Thymus (tissue), 11 donors: Measurements from ENCODE around the gene MADD. TPM values are rescaled to one million over a fixed set of nuclear protein-coding genes. Genes with fewer than 3 reads are reported as not detected.
A peak's percentile ranks its signal among the peaks of the same experiment; 100 is the strongest.

Source experiments
- DNase-seq, 9 donors: peaks; one replicate each; pipeline ENCODE4 v3.0.0-alpha.2; 2013; ENCODE audit warnings: low spot score in 9 of 9, low read depth in 6 of 9, missing footprints in 1 of 9
- H3K27ac ChIP-seq, 2 donors: one replicate each; pipeline ENCODE4 v1.5.1; 2013; ENCODE audit warnings: control low read depth in 1 of 2, low read depth in 1 of 2, low read length in 1 of 2, mild to moderate bottlenecking in 1 of 2, moderate library complexity in 1 of 2
- H3K27me3 ChIP-seq, 2 donors: one replicate each; pipeline ENCODE4 v1.5.1; 2013; ENCODE audit warnings: low read length in 1 of 2; ENCODE audit not compliant: control insufficient read depth in 2 of 2, insufficient read depth in 1 of 2
- H3K36me3 ChIP-seq, 2 donors: one replicate each; pipeline ENCODE4 v1.5.1; 2013; ENCODE audit warnings: low read length in 1 of 2, mild to moderate bottlenecking in 1 of 2, moderate library complexity in 1 of 2; ENCODE audit not compliant: control insufficient read depth in 2 of 2, insufficient read depth in 2 of 2
- H3K4me1 ChIP-seq, 2 donors: one replicate each; pipeline ENCODE4 v1.5.1; 2013; ENCODE audit warnings: low read length in 2 of 2; ENCODE audit not compliant: control insufficient read depth in 2 of 2, insufficient read depth in 2 of 2
- H3K4me3 ChIP-seq, 2 donors: one replicate each; pipeline ENCODE4 v1.5.1; 2013; ENCODE audit warnings: low read length in 2 of 2, control low read depth in 1 of 2, mild to moderate bottlenecking in 1 of 2
- H3K9me3 ChIP-seq, 2 donors: one replicate each; pipeline ENCODE4 v1.5.1; 2013; ENCODE audit warnings: low read length in 1 of 2, mild to moderate bottlenecking in 1 of 2; ENCODE audit not compliant: control insufficient read depth in 2 of 2, insufficient read depth in 1 of 2
- WGBS: extraction: QIAGEN DNeasy Blood & Tissue Kit; methylation state at CpG from one replicate; pipeline ENCODE4 v1.1.7; 2013; 5-methylcytosine and 5-hydroxymethylcytosine counted together
- polyA plus RNA-seq: library from polyadenylated mRNA; stranded (reverse); fragments of 200-250 nt; gene quantifications from one replicate; pipeline ENCODE4 v1.2.3, GENCODE V29; 2013
- total RNA-seq: library from RNA; stranded (reverse); fragments of 120-200 nt; gene quantifications from one replicate; pipeline ENCODE4 v1.2.4, GENCODE V29; 2013
- donor health status: healthy.

MADD gene
- total and polyA plus RNA-seq, 2 donors, result 17.0 to 26.0 TPM

DNA sequence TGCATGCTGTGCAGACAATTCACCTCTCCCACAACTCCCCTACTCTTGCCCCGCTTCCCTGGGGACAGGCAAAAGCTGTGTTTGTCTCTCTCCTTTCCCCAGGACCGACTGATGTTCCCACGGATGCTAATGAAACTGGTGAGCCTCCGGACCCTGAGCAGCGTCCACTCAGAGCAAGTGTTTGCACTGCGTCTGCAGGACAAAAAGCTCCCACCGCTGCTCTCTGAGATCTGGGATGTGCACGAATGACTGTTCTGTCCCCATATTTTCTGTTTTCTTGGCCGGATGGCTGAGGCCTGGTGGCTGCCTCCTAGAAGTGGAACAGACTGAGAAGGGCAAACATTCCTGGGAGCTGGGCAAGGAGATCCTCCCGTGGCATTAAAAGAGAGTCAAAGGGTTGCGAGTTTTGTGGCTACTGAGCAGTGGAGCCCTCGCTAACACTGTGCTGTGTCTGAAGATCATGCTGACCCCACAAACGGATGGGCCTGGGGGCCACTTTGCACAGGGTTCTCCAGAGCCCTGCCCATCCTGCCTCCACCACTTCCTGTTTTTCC lies 1.4 kb upstream of the MADD start:
- Histone ChIP-seq H3K36me3 (peaks cover 0 to under 1% of the 10 kb centered on the region in 2 donors), H3K4me3 (peak overlapping the region; percentile 68 to 82), H3K27ac (peak overlapping the region; percentile 47 to 99), H3K4me1 (peaks cover 12 to 40% of the 10 kb centered on the region in 2 donors), H3K9me3 (no peaks in the 10 kb centered on the region), H3K27me3 (no peaks in the 10 kb centered on the region)
- no peak for DNase-seq
- 53% methylated on average over 13 of the region's 13 CpGs for WGBS

DNA sequence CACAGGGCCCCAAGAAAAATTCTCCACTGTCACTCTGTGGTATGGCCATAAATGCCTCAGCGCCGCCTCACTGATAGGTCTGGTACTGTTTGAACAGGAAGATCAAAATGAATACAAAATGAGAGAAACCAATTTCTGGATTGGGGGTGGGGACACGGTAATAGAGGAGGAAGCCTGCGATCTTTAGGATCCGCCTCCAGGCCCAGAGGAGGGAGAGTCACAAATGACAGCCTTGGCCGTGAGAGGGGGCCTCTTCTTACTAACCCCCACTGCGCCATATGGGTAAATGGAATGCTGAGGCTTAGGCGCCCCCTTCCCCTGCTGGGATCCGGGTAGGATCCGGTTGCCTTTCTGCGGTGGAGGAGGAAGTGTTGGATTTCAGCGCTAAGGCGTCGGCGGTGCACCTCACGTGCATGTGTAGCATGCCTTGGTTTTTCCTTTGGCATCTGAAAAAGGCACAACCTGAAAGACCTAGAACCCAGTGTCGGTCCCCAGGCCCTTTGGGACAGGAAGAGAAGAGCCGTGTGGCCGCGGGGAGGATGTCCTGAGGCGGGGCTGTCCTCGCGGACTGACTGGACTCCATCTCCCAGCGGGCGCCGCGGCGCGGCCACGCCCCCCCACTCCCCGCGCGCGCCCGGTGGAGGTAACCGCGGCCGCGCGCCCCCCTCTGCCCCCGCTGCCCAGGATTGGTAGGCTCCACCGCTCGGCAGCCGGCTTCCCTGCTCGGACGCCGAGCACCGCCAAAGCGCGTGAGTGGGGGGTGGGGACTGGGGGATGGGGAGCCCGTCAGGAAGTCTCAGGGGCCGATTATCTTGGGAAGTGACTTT lies 718 bp upstream of the MADD start:
- Histone ChIP-seq H3K27me3 (no peaks in the 10 kb centered on the region), H3K9me3 (no peaks in the 10 kb centered on the region), H3K36me3 (peaks cover 3 to 5% of the 10 kb centered on the region in 2 donors), H3K4me3 (peak overlapping the region; percentile 68 to 82), H3K27ac (peak overlapping the region; percentile 99), H3K4me1 (peaks cover 12 to 40% of the 10 kb centered on the region in 2 donors)
- under 1% methylated on average over 52 of the region's 52 CpGs for WGBS
- peak in 7 of 9 donors; percentile 76 to 92 (median 81) for DNase-seq

DNA sequence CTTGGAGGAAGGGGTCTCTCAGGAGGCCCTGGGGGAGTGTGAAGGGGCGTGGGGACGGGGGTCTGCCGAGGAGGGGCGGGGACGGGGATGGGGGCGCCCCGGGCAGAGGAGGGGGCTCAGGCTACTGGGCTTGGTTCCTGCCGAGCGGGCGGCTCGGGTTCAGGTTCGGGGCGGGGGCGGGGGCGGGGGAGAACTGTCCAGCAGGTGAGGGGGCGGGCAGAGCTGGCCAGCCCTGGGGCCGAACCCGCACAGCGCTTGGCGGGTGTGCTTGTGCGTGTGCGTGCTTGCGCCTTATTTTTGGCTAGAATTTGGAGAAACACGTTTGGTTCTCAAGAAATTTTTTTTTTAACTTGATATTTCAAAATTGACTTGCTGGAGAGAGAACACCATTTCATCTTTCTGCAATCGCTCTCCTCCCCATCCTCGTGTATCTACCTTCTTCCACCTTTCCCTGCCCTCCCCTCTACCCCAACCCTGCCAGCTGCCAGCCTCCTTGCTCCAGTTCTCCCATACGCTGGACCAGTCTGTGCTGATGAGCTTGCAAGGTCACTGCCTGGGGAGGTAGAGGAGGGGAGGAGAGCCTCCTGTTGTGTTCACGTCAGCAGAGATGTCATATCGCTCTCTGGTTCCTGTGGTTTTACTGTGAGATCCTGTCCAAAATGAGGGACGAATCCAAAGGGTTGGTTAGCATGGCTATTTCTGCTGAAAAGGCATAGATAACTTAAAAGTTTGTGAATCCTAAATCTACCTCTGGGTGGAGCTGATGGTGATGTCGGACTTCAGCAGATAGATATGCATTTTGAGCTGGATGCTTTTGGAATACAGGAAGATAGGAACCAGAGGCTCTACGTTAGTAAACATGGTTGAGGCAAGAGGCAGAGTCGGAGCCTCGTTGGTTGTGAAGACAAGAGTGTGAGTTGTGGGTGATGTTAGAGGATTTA lies 668 bp downstream of the MADD start:
- Histone ChIP-seq H3K4me1 (peaks cover 12 to 37% of the 10 kb centered on the region in 2 donors), H3K27me3 (no peaks in the 10 kb centered on the region), H3K36me3 (peaks cover 17 to 18% of the 10 kb centered on the region in 2 donors), H3K27ac (peak overlapping the region; percentile 86), H3K4me3 (peak overlapping the region; percentile 67 to 82), H3K9me3 (no peaks in the 10 kb centered on the region)
- 2% methylated on average over 34 of the region's 34 CpGs for WGBS
- DNase-seq, result peak in 1 of 9 donors; percentile 50

DNA sequence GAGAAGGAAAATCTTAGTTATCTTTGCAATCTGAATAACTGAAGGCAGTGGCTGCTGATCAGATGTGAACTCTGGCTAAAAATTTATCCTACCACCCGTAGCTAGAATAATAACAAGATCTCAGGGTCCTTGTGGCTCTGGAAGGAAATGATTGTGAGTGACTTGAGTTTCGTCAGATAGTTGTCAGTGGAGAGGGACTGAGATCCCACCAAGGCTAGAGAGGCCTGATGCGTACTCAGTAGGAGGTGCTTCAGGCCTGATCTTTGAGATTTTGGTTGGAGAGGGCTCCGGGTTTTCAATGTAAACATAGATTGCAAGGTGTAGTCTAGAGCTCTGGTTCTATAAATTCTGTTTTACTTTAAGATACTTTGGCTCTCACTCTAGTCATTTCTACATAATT lies 1.4 kb downstream of the MADD start:
- Histone ChIP-seq H3K4me3 (peak overlapping the region; percentile 67 to 82), H3K27ac (no peak overlapping the region), H3K9me3 (no peaks in the 10 kb centered on the region), H3K36me3 (peaks cover 24 to 25% of the 10 kb centered on the region in 2 donors), H3K4me1 (peaks cover 12 to 37% of the 10 kb centered on the region in 2 donors), H3K27me3 (no peaks in the 10 kb centered on the region)
- WGBS, result 49% methylated on average over 4 of the region's 4 CpGs
- peak in 1 of 9 donors; percentile 22 for DNase-seq

DNA sequence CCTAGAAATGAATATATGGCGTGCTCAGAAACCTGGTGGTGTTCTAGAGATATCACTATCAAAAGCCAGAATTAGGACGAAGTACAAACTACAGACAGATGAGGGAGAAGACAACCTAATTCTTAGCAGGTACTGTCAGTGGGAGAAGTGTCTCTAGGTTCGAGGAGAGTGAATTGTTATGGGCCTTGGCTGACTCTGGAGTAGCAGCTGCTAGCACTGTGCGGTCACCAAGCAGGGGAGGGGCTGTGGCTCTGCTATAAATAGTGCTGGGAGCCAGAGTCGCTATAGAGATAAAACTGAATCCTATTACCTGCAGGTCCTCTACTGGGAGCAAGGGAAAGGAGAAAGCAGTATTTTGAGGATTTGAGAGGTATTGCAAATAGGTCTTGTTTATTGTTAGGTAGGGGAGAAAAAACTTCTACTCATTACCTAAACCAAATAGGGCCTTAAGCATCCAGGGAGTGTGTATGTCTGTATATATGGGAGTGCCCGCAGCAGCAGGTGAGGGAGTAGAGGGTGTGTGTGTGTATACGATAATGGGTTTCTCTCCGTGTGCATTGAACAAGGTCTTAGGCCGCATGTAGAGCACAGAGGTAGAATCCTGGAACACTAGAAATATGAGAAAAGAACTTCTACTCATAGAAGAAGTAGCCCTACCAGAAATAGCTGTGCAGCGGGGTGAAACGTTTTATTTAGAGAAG lies 2.2 kb downstream of the MADD start:
- Histone ChIP-seq H3K4me1 (peaks cover 12 to 37% of the 10 kb centered on the region in 2 donors), H3K27me3 (no peaks in the 10 kb centered on the region), H3K4me3 (peak overlapping the region in 1 of 2 donors; percentile 3), H3K36me3 (peaks cover 32 to 33% of the 10 kb centered on the region in 2 donors), H3K27ac (no peak overlapping the region), H3K9me3 (no peaks in the 10 kb centered on the region)
- DNase-seq, result peak in 1 of 9 donors; percentile 56
- WGBS, result 60% methylated on average over 11 of the region's 11 CpGs

DNA sequence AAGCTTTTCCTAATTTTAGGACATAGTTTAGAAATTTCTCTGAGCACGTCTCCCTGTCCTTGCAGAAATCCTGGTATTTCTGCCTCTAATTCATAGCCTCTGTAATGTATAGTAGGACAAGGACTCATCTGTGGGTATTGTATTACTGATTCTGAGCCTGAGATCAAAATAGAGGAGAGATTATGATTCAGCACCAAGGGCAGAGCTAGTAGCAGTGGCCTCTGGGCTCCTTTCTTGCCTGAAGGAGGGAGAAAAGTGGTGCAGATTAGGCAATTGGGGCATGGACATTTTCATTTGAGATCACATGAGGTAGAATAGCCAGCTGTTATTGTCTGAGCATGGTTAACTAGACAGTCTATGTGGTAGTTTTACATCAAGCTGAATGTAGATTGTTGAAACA lies 2.8 kb downstream of the MADD start:
- 0% methylated on average over 1 of the region's 1 CpG for WGBS
- Histone ChIP-seq H3K4me1 (peaks cover 12 to 36% of the 10 kb centered on the region in 2 donors), H3K27me3 (no peaks in the 10 kb centered on the region), H3K36me3 (peaks cover 37 to 39% of the 10 kb centered on the region in 2 donors), H3K27ac (no peak overlapping the region), H3K4me3 (no peak overlapping the region), H3K9me3 (no peaks in the 10 kb centered on the region)
- no peak for DNase-seq

DNA sequence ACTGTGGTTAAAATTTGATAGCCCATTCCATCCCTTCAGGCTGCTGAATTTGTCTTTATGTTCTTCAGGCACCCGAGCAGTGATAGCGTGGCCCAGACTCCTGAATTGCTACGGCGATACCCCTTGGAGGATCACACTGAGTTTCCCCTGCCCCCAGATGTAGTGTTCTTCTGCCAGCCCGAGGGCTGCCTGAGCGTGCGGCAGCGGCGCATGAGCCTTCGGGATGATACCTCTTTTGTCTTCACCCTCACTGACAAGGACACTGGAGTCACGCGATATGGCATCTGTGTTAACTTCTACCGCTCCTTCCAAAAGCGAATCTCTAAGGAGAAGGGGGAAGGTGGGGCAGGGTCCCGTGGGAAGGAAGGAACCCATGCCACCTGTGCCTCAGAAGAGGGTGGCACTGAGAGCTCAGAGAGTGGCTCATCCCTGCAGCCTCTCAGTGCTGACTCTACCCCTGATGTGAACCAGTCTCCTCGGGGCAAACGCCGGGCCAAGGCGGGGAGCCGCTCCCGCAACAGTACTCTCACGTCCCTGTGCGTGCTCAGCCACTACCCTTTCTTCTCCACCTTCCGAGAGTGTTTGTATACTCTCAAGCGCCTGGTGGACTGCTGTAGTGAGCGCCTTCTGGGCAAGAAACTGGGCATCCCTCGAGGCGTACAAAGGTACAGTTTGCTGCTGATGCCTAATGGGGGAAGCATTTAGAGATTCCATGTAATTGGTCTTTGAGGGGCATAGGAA lies 4.7 kb downstream of the MADD start:
- Histone ChIP-seq H3K4me3 (no peak overlapping the region), H3K9me3 (no peaks in the 10 kb centered on the region), H3K27ac (no peak overlapping the region), H3K27me3 (no peaks in the 10 kb centered on the region), H3K4me1 (peaks cover 12 to 19% of the 10 kb centered on the region in 2 donors), H3K36me3 (peaks cover 52 to 57% of the 10 kb centered on the region in 2 donors)
- DNase-seq, result no peak
- WGBS, result 98% methylated on average over 28 of the region's 28 CpGs

DNA sequence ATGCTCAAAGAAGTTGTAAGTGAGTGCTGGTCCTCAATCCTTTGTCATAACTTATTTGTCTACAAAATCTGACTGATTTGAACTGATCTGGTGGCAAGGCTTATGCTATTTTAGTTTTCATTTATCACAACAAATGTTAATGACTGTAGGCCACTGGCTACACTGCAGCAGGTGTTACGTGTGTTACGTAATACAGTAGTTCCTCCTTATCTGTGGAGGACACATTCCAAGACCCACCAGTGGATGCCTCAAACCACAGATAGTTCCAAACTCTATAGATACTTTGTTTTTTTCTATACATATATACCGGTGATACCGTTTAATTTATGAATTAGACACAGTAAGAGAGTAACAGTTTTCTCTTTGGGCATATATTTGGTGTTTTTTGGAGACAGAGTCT lies 7.0 kb downstream of the MADD start:
- 96% methylated on average over 4 of the region's 4 CpGs for WGBS
- no peak for DNase-seq
- H3K4me3 ChIP-seq, result no peak overlapping the region
- H3K9me3 ChIP-seq, result no peaks in the 10 kb centered on the region
- peaks cover 2 to 5% of the 10 kb centered on the region in 2 donors for H3K4me1 ChIP-seq
- H3K36me3 ChIP-seq, result peaks cover 70 to 78% of the 10 kb centered on the region in 2 donors
- no peak overlapping the region for H3K27ac ChIP-seq
- H3K27me3 ChIP-seq, result no peaks in the 10 kb centered on the region
